Amniotic stem cell (primary cell): ENCODE results near the gene ZNF584.

Source experiments
- DNase-seq: peaks from one replicate; lab custom pipeline; 2025; lab: John Stamatoyannopoulos, UW

The ZNF584 gene

DNA sequence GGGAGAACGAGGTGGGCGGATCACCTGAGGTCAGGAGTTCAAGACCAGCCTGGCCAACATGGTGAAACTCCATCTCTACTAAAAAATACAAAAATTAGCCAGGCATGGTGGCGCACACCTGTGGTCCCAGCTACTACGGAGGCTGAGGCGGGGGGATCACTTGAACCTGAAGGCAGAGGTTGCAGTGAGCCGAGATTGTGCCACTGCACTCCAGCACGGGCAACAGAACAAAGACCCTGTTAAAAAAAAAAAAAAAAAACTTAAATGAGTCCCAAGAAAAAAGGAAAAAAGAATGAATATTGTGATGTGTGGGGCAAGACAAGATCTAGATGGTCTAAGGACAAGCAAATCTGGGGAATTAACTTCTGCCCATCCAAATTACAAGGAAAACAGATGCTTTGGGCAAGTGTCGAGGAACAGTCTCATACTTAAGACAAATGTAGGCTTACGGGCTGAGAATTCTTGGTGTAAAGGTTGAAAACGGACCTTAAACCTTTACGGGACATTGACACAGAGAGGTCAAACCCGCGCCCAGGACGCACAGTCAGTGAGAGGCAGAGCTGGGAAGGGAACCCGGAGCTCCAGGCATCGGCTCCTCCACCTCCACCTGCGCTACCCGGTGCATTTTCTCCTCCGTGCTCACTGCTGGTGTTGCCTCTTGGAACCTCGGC lies 57.8 kb downstream of the ZNF584 start:
- no peak for DNase-seq

GRCh38 chr19:58466760-58467589 lies 58.5 kb downstream of the ZNF584 start, which contains the start of gene ZNF324:
ZNF324 (plus strand) TSS chr19:58467080; CDS start chr19:58469186, 2,106 bp downstream.
- peak; percentile 98 for DNase-seq
